Ureter (tissue), 1 donor: ENCODE measurements around the gene CYP2A6. TPM values are rescaled to one million over a fixed set of nuclear protein-coding genes. Genes with fewer than 3 reads are reported as not detected.
A peak's percentile ranks its signal among the peaks of the same experiment; 100 is the strongest.
"Not testable (repeated sequence)": the region's sequence is repeated elsewhere in the genome, so short reads cannot be mapped to it uniquely, and the experiment has no call there.

ENCODE experiments used
- DNase-seq: peaks from one replicate; pipeline ENCODE4 v3.0.0-alpha.2; 2020; ENCODE audit warnings: low spot score
- total RNA-seq: library from RNA; stranded (reverse); gene quantifications from one replicate; pipeline ENCODE4 v1.2.4, GENCODE V29; 2023
- donor health status: DM: yes; HTN: yes; CAD: no.

The CYP2A6 gene, protein sequence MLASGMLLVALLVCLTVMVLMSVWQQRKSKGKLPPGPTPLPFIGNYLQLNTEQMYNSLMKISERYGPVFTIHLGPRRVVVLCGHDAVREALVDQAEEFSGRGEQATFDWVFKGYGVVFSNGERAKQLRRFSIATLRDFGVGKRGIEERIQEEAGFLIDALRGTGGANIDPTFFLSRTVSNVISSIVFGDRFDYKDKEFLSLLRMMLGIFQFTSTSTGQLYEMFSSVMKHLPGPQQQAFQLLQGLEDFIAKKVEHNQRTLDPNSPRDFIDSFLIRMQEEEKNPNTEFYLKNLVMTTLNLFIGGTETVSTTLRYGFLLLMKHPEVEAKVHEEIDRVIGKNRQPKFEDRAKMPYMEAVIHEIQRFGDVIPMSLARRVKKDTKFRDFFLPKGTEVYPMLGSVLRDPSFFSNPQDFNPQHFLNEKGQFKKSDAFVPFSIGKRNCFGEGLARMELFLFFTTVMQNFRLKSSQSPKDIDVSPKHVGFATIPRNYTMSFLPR
- not detected for total RNA-seq

DNA sequence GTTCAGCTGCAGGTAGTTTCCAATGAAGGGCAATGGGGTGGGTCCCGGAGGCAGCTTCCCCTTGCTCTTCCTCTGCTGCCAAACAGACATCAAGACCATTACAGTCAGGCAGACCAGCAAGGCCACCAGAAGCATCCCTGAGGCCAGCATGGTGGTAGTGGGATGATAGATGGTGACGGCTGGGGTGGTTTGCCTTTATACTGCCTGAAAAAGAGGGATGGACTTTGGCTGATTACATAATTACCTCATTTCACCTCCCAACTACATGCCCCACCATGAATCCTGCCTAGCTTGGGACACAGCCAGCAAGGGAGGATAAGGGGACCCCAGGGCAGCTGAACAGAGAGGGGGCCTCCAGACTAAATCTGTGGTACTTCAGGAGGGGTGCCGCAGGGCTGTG, at the start of gene CYP2A6:
Gene CYP2A6, minus strand, starts transcription at position 171 of the 400 bp plus-strand sequence. Its CDS starts 21 bp downstream, at position 150.
- DNase-seq = not testable (repeated sequence)

DNA sequence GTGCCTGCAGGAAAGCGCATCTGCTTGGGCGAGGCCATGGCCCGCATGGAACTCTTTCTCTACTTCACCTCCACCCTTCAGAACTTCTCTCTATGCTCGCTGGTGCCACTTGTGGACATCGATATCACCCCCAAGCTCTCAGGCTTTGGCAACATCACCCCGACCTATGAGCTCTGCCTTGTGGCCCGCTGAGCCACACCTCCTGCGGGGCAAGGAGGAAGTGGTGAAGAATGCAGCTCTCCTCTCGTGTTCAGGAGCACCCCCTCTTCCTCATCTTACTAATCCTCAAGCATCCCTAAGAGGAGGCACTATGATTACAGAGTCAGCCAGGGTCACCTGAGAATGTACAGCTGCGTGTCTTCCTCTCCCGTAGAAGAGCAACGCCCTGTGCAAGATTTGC, 49.7 kb upstream of the CYP2A6 start:
- DNase-seq = not testable (repeated sequence)

DNA sequence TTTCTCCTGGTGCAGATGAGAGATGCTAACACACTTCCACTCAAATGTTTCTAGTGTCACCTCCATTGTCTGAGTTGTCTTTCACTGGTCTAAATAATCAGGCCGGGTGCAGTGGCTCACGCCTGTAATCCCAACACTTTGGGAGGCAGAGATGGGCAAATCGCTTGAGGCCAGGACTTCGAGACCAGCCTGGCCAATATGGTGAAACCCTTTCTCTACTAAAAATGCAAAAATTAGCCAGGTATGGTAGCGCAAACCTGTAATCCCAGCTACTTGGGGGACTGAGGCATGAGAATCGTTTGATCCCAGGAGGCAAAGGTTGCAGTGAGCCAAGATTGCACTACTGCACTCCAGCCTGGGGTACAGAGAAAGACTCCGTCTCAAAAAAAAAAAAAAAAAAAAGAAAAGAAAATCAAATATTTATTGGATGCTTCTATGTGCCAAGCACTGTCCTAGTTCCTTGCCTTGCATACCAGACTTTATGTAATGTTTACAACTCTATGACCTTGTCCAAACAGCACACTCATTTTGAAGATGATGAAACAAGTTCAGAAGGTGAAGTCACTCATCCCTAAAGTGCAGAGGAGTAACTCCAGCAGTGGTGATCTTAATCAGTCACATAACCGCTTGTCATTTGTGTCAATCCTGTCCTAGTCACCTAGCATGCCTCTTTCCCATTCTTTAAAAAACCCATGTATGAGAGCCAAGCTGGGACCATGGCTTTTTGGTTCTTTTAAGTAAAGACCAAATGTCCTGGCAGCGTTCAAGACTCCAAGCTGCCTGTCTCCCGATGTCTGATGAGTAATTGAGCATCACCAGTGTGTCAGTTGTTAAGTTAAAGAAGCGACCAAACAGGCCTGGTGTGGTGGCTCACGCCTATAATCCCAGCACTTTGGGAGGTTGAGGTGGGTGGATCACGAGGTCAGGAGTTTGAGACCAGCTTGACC, 46.9 kb upstream of the CYP2A6 start:
- DNase-seq = not testable (repeated sequence)

DNA sequence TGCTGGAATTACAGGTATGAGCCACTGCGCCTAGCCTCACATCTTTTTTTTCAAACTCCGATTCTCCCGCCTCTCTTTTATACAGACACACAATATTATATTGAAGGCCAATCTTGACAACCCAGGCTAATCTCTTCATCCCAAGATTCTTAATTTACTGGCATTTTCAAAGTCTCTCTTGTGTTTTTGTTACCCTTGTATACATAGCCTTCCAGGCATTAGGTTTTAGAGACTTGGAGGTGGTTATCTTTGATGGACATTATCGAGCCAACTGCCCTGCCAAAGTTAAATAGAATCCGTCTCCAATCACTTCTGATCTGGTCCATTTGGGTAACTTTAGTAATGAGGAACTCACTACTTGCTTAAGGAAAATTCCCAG, 46.2 kb upstream of the CYP2A6 start:
- DNase-seq = no peak

DNA sequence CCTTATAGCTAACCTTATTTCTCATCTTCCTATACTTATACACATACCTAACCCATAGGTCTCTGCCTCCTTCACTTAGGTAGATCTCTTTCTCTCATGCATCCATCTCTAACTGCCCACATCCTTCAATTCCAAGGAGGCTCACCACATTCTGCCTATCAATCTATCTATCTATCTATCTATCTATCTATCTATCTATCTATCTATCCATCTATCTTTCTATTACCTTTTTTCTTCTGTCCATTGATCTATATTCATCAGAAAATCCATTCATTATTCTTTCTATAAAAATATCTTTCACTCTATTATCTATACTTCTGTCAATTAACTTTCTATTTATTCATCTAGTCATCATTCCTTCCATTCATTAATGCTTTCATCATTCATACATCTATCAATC, 42.9 kb upstream of the CYP2A6 start:
- no peak for DNase-seq

DNA sequence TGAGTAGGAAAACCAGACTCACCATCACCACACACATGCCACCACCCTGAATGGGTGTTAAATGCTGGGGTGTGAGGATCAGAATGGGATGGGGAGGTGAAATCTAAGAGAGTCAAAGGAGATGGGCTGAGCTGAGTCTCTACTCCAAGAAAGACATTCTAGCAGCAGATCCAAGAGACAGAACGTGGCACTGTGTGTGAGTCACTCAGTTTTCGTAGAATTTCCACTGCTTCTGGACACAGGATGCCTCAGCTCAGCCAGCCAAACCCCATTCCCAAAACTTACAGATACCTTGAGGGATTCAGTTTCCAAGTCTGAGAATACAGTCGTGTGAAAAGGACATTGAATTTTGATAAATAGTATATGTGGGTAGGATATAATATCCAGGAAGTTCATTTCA, 39.1 kb upstream of the CYP2A6 start:
- DNase-seq = no peak

DNA sequence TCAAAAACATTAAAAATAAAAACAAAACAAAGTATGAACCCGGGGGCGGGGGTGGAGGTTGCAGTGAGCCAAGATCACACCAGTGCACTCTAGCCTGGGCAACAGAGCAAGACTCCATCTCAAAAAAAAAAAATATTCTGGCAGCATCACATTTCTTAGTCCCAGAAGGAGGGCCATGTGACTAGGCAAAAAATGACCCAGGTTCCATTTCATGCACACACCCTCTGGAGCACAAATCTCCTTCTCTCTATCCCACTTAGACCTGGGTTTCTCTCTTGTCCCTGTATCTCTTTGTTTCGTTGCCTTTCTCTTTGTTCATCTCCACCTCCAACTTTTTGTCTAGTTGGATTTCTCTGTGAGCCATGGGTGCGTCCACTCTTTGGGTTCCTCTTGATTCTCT, 37.9 kb upstream of the CYP2A6 start:
- no peak for DNase-seq

DNA sequence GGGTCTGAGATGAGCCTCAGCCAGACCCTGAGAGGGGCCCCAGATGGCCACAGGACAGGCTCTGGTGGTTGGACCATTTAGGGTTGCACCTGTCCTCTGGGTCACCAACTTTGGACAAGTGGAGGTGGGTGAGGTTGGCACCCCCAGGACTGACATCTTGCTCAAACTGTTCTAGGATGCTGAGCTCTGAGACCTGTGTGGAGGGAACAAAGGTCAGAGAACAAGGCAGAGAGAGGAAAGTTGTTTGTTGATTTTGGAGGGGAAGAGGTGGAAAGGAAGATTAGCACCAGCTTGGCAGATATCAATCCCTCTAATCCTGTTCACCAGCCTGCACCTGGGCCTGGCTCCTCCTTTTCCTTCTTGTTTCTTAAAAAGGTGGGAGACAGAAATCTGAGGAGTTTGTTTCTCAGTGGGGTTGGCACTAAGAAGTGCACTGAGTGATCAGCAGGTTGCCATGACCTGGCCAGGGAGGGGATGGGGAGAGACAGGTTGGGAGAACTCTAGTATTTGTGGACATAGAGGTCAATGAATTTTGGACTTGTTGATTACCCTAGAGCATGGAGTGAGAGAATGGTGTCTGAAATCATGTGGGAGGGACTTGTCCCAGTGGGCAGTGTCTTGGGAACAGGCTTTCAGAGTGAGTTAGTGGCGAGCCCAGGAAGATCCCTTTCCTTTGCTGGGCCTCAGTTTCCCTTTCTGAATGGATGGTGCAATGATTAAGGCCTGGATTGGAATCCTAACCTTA, 34.1 kb upstream of the CYP2A6 start:
- DNase-seq = not testable (repeated sequence)

DNA sequence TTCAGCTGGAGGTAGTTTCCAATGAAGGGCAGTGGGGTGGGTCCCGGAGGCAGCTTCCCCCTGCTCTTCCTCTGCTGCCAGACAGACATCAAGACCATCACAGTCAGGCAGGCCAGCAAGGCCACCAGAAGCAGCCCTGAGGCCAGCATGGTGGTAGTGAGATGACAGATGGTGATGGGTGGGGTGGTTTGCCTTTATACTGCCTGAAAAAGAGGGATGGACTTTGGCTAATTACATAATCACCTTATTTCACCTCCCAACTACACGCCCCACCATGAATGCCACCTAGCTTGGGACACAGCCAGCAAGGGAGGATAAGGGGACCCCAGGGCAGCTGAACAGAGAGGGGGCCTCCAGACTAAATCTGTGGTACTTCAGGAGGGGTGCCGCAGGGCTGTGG, 31.8 kb upstream of the CYP2A6 start, which contains the start of gene CYP2A7:
Gene CYP2A7, minus strand, starts transcription at position 170 of the 400 bp plus-strand sequence. Its CDS starts 21 bp downstream, at position 149.
- not testable (repeated sequence) for DNase-seq

DNA sequence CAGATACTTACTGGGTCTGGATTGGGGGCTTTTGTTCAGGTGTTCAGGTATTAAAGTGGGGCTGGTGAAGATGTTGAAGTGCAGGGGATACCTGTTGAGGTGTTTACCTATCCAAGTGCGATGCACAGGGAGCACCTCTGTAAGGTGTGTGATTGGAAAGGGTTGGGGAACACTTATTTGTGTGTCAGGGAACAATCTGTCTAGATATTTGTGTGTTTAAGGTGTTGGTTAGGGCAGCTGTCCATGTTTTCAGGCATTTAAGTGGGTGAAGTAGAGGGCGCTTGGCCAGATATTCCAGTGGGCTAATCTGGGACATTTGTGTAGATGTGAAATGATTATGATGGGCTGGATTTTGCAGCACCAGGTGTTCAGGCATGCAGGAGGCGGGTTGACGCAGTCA, 29.1 kb upstream of the CYP2A6 start:
- DNase-seq = not testable (repeated sequence)

DNA sequence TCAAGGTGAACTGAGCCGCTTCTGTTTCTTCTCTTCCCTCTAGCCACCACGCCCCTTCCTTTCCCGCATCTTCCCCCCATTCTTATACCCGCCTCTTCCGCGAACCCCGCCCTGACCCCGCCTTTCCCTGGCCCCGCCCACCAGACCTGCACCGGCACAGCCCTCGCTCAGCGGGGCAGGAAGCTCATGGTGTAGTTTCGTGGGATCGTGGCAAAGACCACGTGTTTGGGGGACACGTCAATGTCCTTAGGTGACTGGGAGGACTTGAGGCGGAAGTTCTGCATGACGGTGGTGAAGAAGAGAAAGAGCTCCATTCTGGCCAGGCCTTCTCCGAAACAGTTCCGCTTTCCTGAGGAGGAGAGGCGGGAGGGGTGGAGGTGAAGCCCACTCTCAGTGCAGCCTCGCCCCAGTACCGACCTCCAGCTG, 25.3 kb upstream of the CYP2A6 start:
- peak; percentile 85 for DNase-seq

DNA sequence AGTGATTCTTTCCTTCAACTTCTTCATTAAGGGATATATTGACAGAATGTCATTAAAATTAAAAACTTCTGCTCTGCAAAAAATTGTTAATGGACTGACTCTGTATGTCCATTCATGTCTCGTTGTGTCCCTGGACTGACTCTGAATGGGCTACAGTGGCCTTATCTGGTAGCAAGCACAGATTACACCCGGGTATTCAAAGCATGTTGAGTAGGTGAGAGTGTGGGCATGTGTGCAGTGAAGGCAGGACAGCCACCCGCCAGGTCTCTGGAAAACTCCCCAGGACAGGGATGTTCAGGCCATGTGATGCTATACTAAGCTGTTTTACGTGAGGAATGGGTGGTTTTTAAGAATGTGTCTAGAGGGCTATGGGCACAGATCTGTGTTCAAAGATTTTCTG, 24.6 kb upstream of the CYP2A6 start:
- DNase-seq = not testable (repeated sequence)

DNA sequence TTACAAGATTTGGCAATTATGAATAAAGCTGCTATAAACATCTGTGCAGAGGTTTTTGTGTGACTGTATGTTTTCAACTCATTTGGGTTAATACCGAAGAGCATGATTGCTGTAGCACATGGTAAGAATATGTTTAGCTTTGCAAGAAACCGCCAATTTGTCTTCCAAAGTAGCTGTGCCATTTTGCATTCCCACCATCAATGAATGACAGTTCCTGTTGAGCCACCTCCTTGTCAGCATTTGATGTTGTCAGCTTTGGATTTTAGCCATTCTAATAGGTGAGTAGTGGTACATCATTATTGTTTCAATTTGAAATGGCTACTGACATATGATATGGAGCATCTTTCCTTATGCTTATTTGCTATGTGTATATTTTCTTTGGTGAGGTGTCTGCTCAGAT, 23.6 kb upstream of the CYP2A6 start:
- DNase-seq = not testable (repeated sequence)

DNA sequence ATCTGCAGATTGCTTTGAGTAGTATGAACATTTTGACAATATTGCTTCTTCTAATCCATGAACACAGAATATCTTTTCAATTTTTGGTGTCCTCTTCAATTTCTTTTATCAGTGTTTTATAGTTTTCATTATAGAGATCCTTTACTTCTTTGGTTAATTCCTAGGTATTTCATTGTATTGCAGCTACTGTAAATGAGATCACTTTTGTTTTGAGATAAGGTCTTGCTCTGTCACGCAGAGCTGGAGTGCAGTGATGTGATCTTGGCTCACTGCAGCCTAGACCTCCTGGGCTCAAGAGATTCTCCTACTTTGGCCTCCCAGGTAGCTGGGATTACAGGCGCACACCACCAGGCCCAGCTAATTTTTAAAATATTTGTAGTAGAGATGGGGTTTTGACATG, 22.0 kb upstream of the CYP2A6 start:
- DNase-seq = no peak

DNA sequence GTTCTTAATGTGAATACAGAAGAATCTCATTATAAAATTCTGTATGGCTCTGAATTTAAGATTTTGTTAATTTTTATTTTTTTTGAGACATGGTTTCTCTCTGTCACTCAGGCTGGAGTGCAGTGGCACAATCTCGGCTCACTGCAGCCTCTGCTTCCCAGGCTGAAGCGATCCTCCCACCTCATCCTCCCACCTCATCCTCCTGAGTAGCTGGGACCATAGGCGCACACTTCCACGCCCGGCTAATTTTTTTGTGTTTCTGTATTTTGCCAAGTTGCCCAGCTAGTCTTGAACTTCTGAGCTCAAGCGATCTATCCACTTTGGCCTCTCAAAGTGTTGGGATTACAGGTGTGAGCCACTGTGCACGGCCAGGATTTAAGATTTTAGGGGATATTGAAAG, 17.5 kb upstream of the CYP2A6 start:
- DNase-seq = no peak

DNA sequence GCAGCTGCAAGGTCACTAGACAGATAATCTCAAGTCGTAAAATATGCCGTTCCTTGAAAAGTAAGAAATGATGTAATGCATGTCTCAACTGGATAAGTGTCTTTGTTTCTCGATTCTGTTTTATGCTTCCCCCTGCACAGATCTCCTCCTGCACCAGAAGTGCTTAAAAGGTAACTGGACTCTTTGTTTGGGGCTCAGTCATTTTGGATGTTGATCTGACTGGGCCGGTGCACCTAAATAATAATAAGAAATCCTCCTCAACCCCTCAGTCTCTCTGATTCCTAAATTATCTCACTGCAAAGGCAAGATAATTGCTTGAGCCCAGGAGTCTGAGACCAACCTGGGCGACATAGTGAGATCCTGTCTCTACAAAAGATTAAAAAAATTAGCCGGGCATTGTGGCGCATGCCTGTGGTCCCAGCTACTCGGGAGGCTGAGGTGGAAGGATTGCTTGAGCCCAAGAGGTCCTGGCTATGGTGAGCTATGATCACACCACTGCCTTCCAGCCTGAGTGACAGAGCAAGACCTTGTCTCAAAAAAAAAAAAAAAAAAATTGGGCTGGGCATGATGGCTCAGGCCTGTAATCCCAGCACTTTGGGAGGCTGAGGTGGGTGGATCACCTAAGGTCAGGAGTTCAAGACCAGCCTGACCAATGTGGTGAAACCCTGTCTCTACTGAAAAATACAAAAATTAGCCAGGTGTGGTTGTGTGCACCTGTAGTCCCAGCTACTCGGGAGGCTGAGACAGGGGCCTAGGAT, 14.7 kb upstream of the CYP2A6 start:
- DNase-seq = not testable (repeated sequence)

DNA sequence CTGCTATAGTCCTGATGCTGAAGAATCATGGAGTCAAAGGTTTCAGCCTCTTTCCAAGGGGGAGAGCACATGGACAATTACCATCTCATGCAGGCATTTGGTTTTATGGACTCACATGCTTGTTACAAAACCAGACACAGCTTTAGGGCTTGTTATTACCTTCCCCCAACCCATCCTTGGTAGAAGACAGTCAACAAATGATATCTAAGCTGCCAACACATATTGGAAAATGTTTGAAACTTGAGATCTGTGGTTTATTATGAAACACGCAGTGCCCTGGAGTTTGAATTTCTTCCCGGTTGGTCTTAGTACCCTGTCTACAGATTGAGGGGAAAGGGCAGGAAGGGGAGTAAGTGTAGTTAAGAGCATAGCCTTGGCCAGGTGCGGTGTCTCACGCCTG, 12.5 kb upstream of the CYP2A6 start:
- no peak for DNase-seq

DNA sequence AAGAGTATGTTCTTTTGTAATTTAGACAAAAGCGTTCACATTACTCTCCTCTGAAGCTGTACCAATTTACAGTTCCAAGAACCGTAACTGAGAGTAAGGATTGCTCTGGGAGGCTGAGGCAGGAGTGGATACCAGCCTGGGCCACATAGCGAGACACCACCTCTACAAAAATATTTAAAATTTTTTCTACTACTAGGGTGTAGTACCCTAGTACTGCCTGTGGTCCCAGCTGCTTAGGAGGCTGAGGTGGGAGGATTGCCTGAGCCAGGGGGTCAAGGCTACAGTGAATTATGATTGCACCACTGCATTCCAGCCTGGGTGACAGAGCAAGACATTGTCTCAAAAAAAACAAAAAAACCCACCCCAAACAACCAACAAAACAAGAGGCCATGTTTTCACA, 12.1 kb upstream of the CYP2A6 start:
- no peak for DNase-seq

DNA sequence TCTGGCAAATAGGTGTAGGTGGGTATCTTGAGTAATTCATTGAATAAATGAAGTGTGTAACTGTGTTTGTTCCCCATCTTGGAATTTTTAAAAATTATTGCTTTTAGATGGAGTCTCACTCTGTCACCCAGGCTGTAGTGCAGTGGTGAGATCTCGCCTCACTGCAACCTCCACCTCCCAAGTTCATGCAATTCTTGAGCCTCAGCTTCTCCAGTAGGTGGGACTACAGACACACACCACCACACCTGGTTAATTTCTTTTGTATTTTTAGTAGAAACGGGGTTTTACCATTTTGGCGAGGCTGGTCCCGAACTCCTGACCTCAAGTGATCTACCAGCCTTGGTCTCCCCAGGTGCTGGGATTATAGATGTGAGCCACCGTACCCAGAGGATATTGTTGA, 7.9 kb upstream of the CYP2A6 start:
- DNase-seq = no peak

DNA sequence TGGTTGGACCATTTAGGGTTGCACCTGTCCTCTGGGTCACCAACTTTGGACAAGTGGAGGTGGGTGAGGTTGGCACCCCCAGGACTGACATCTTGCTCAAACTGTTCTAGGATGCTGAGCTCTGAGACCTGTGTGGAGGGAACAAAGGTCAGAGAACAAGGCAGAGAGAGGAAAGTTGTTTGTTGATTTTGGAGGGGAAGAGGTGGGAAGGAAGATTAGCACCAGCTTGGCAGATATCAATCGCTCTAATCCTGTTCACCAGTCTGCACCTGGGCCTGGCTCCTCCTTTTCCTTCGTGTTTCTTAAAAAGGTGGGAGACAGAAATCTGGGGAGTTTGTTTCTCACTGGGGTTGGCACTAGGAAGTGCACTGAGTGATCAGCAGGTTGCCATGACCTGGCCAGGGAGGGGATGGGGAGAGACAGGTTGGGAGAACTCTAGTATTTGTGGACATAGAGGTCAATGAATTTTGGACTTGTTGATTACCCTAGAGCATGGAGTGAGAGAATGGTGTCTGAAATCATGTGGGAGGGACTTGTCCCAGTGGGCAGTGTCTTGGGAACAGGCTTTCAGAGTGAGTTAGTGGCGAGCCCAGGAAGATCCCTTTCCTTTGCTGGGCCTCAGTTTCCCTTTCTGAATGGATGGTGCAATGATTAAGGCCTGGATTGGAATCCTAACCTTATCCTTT, 2.4 kb upstream of the CYP2A6 start:
- DNase-seq = not testable (repeated sequence)
